HG02885 (cell line): ENCODE data around the gene POU2AF2.

Source experiments
- ATAC-seq: cut with Tn5 transposase; IDR thresholded peaks from one replicate; pipeline ENCODE4 v1.9.1; 2021; ENCODE audit warnings: mild to moderate bottlenecking; ENCODE audit not compliant: unreplicated experiment, poor library complexity

POU2AF2 gene

GRCh38 chr11:111327908-111328624, 82.5 kb downstream of the POU2AF2 start:
- no peak for ATAC-seq

GRCh38 chr11:111329306-111330204, 84.0 kb downstream of the POU2AF2 start:
- no peak for ATAC-seq

- ATAC-seq = no peak
These were observed 84.8 kb downstream of the POU2AF2 start for GRCh38 chr11:111330234-111330893.

GRCh38 chr11:111331711-111332479, 86.4 kb downstream of the POU2AF2 start:
- ATAC-seq = no peak

GRCh38 chr11:111334532-111335502, 89.3 kb downstream of the POU2AF2 start:
- no peak for ATAC-seq

- ATAC-seq = no peak
These were observed 90.0 kb downstream of the POU2AF2 start for GRCh38 chr11:111335549-111335948.
